RWPE2 (cell line): ENCODE data around the gene GABARAP.
A peak's percentile ranks its signal among the peaks of the same experiment; 100 is the strongest.

Source experiments
- ATAC-seq: fragments of 200-7000 bp; cut with Tn5 transposase; 3 replicates; pipeline ENCODE4 v1.9.1; 2021; ENCODE audit warnings: low read depth
- DNase-seq: peaks from one replicate; pipeline ENCODE4 v3.0.0-alpha.2; 2020; ENCODE audit warnings: low spot score
- H3K27ac ChIP-seq: fragments of 450-650 bp; 2 replicates; pipeline ENCODE4 v1.5.1; 2017; ENCODE audit warnings: mild to moderate bottlenecking; ENCODE audit not compliant: poor library complexity, severe bottlenecking
- H3K27me3 ChIP-seq: fragments of 250-450 bp; sonication (Bioruptor Pico); 2 replicates; pipeline ENCODE4 v1.5.1; 2021; ENCODE audit warnings: mild to moderate bottlenecking, moderate library complexity; ENCODE audit not compliant: insufficient read depth, poor library complexity, severe bottlenecking
- H3K36me3 ChIP-seq: fragments of 250-450 bp; sonication (Bioruptor Pico); 2 replicates; pipeline ENCODE4 v1.5.1; 2020; ENCODE audit warnings: low read depth, mild to moderate bottlenecking, moderate library complexity
- H3K4me1 ChIP-seq: fragments of 250-450 bp; sonication (Bioruptor Pico); 2 replicates; pipeline ENCODE4 v1.5.1; 2021; ENCODE audit warnings: mild to moderate bottlenecking, moderate library complexity; ENCODE audit not compliant: insufficient read depth, poor library complexity, severe bottlenecking
- H3K4me3 ChIP-seq: fragments of 250-450 bp; sonication (Bioruptor Pico); 2 replicates; pipeline ENCODE4 v1.5.1; 2021; ENCODE audit warnings: mild to moderate bottlenecking, moderate library complexity; ENCODE audit not compliant: severe bottlenecking
- H3K9me3 ChIP-seq: fragments of 250-450 bp; sonication (Bioruptor Pico); 2 replicates; pipeline ENCODE4 v1.5.1; 2021; ENCODE audit warnings: mild to moderate bottlenecking, moderate library complexity; ENCODE audit not compliant: severe bottlenecking
- CTCF ChIP-seq: fragments of 450-650 bp; IDR thresholded peaks from one replicate; pipeline ENCODE4 v1.5.1; 2017; ENCODE audit warnings: mild to moderate bottlenecking, moderate library complexity; ENCODE audit not compliant: poor library complexity, severe bottlenecking

The GABARAP gene

DNA sequence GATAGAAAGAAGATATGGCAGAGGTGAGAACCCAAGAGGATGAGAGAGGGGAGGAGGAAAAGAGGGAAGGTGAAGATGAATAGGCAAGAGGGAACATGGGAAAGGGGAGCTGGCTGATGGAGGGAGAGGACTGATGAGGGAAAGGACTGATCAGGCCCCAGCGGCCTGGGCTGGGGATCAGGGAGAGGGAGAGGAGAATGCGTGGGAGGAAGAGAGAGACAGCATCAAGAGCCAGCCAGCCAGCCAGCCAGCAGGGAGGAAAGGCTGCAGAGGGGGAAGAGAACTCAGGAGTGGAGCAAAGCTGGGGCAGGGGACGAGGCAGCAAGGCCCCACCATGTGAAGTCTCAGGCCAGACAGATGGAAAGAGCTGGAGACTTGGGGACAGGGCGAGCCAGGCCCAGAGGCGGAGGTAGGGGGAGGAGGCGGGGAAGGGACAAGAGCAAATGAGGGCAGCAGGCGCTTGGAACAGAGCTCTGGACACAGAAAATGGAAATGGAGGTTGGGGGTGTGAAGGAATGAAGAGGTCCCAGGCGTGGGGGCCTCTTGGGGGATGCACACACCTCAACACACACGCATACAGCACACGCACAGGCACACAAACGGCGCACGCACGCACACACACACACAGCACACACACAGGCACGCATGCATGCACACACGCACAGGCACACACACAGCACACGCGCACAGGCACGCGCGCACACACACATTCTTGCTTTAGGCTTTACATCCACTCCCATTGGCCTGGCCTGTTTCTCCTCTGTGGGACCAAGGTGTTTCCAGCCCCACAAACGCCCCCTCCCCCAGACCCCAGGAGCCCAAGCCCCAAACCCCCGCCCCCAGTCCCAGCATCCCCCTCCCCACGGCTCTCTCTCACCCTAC, 34.9 kb downstream of the GABARAP start:
- Histone ChIP-seq H3K9me3 (no peaks in the 10 kb centered on the region), H3K36me3 (peaks cover 10% of the 10 kb centered on the region), H3K27me3 (no peaks in the 10 kb centered on the region), H3K27ac (no peak overlapping the region), H3K4me1 (no peaks in the 10 kb centered on the region), H3K4me3 (no peak overlapping the region)
- TF ChIP-seq CTCF: no peak
- DNase-seq: no peak
- ATAC-seq: no peak

DNA sequence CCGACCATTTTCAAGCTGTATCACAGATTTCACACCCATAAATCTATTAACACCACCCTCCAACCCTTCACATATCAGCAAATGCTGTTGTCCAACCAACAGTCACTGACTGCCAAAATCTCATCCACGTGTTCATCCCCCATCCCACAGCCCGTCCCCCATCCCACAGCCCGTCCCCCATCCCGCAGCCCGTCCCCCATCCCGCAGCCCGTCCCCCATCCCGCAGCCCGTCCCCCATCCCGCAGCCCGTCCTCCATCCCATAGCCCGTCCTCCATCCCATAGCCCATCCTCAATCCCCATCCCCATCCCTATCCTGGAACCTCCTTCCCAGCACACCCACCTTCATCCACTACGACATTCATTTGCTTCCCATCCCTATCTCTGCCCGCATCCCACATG, 36.7 kb downstream of the GABARAP start:
- ATAC-seq (no peak), DNase-seq (no peak)
- Histone ChIP-seq H3K9me3 (no peaks in the 10 kb centered on the region), H3K4me3 (no peak overlapping the region), H3K36me3 (peaks cover 22% of the 10 kb centered on the region), H3K27ac (no peak overlapping the region), H3K27me3 (no peaks in the 10 kb centered on the region), H3K4me1 (no peaks in the 10 kb centered on the region)
- no peak for TF ChIP-seq CTCF

DNA sequence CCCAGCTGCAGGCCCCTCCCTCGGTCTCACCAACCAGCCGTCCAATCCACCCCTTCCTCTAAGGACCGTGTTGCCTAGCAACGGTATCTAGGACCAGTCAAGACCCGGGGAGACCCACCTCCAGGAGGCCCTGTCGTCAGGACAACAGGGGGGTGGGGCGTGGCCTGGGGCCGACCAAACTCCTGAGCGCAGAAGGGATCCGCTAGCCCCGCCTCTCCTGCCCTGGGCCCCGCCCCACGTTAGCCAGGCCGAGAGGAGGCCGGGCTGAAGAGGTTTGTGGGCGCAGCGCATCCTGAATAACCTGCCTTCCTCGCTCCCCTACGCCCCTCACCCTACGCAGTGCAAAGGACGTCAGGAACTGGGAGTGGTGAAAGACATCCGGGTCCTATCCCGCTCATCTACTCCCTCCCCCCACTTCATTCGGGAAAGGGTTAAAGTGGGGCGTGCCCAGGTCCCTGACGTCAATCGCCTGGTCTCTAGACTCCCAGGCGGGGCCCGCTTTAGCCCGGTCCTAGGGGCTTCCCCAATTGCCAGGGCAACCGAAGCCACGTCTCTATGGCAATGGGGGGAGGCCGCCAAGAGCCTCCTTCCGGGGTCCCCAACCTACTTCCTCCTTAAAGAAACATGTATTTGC, 37.3 kb downstream of the GABARAP start:
- ATAC-seq (peak; percentile 25; the same call in 1 of the 3 replicates), DNase-seq (no peak)
- no peaks in the 10 kb centered on the region for H3K9me3 ChIP-seq
- peaks cover 22% of the 10 kb centered on the region for H3K36me3 ChIP-seq
- H3K4me3 ChIP-seq: peak overlapping the region; percentile 11
- no peak for TF ChIP-seq CTCF
- H3K27ac ChIP-seq: no peak overlapping the region
- H3K4me1 ChIP-seq: no peaks in the 10 kb centered on the region
- no peaks in the 10 kb centered on the region for H3K27me3 ChIP-seq

DNA sequence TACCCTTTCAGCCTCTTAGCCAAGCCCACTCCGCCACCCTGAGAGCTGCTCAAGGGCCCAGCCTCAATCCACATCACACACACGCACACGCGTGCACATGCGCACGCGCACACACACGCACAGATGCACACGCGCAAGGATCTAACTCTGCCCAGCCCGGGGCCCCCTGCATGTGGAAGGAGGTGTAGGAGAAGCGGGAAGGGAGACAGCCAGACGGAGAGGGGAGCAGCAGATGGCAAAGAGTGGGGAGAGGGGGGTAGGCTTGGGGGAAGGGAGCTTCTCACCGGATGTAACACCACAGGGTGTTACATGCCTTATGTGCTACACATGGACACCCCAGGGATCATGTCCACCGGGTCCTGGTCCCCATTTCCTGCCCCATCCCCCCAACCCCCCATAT, 37.9 kb downstream of the GABARAP start:
- no peak for ATAC-seq

More for the DNA sequence above, 37.9 kb downstream of the GABARAP start:
- Histone ChIP-seq H3K27me3 (no peaks in the 10 kb centered on the region), H3K27ac (no peak overlapping the region), H3K9me3 (no peaks in the 10 kb centered on the region), H3K4me1 (no peaks in the 10 kb centered on the region), H3K4me3 (no peak overlapping the region), H3K36me3 (peaks cover 22% of the 10 kb centered on the region)
- DNase-seq: no peak
- no peak for TF ChIP-seq CTCF
